ENCODE results near the gene NEDD4L. TPM values are rescaled to one million over a fixed set of nuclear protein-coding genes. Genes with fewer than 3 reads are reported as not detected.

Gene NEDD4L
- polyA plus RNA-seq, 1 donor (not counting 4 experiments of a cell fraction or from before 2014, with no cell fraction given): 52.6 TPM

GRCh38 chr18:58314284-58314683 is 270.3 kb downstream of the NEDD4L start:
- H3K27me3 ChIP-seq (ENCODE audit: control insufficient read depth, extremely low read depth, insufficient read depth, low read length): no peaks in the 10 kb centered on the region
- peak overlapping the region; percentile 61 for H3K4me2 ChIP-seq (ENCODE audit: control insufficient read depth, extremely low read depth, insufficient read depth, low read depth, low read length)
- TF ChIP-seq EZH2 (IDR thresholded peaks at IDR 0.05; ENCODE audit: low read length) (no peak), CTCF (optimal IDR thresholded peaks at IDR 0.05 in 1 of 3, IDR thresholded peaks at IDR 0.05 in 1 of 3, conservative IDR thresholded peaks at IDR 0.05 in 1 of 3; ENCODE audit: extremely low read depth in 1 of 3, insufficient read depth in 2 of 3, low read length in 3 of 3) (no peak)
- H3K4me3 ChIP-seq (ENCODE audit: control insufficient read depth in 2 of 3, extremely low read depth in 1 of 3, insufficient read depth in 2 of 3, low read depth in 1 of 3, low read length in 3 of 3): no peak overlapping the region
- peak overlapping the region; percentile 61 for H3K9ac ChIP-seq (ENCODE audit: control insufficient read depth, extremely low read depth, insufficient read depth, low read length)
- no peak overlapping the region for H2AFZ ChIP-seq (ENCODE audit: control insufficient read depth, low read length)
- H4K20me1 ChIP-seq (ENCODE audit: control insufficient read depth, extremely low read depth, insufficient read depth, low read length): peaks cover 12% of the 10 kb centered on the region
- peak overlapping the region; percentile 70 for H3K27ac ChIP-seq (ENCODE audit: control insufficient read depth, insufficient read depth, low read length)
- peaks cover 16 to 20% of the 10 kb centered on the region in 2 experiments for H3K36me3 ChIP-seq (ENCODE audit: control insufficient read depth in 2 of 2, extremely low read depth in 1 of 2, insufficient read depth in 2 of 2, low read length in 2 of 2)
- FAIRE-seq (peak; percentile 87), DNase-seq (ENCODE audit: low read depth, low spot score) (peak; percentile 54)
- H3K9me3 ChIP-seq (ENCODE audit: control insufficient read depth, low read depth, low read length): no peaks in the 10 kb centered on the region
- dilution Hi-C loops (cut with MboI; ENCODE audit: extremely low pct_ligation_motif_present, low sequenced_read_pairs): no loop called here
- peaks cover 76% of the 10 kb centered on the region for H3K79me2 ChIP-seq (ENCODE audit: control insufficient read depth, insufficient read depth, low read length)
- no peaks in the 10 kb centered on the region for H3K9me1 ChIP-seq (ENCODE audit: control insufficient read depth, extremely low read depth, insufficient read depth, low read length)
- peaks cover 51% of the 10 kb centered on the region for H3K4me1 ChIP-seq (ENCODE audit: control insufficient read depth, extremely low read depth, insufficient read depth, low read length)

GRCh38 chr18:58315041-58315440 is 271.0 kb downstream of the NEDD4L start:
- FAIRE-seq (no peak), DNase-seq (ENCODE audit: low read depth, low spot score) (no peak)
- H3K27me3 ChIP-seq (ENCODE audit: control insufficient read depth, extremely low read depth, insufficient read depth, low read length): no peaks in the 10 kb centered on the region
- H3K4me2 ChIP-seq (ENCODE audit: control insufficient read depth, extremely low read depth, insufficient read depth, low read depth, low read length): peak overlapping the region; percentile 23
- peaks cover 7% of the 10 kb centered on the region for H4K20me1 ChIP-seq (ENCODE audit: control insufficient read depth, extremely low read depth, insufficient read depth, low read length)
- peaks cover 17 to 20% of the 10 kb centered on the region in 2 experiments for H3K36me3 ChIP-seq (ENCODE audit: control insufficient read depth in 2 of 2, extremely low read depth in 1 of 2, insufficient read depth in 2 of 2, low read length in 2 of 2)
- H2AFZ ChIP-seq (ENCODE audit: control insufficient read depth, low read length): no peak overlapping the region
- no peak overlapping the region for H3K4me3 ChIP-seq (ENCODE audit: control insufficient read depth in 2 of 3, extremely low read depth in 1 of 3, insufficient read depth in 2 of 3, low read depth in 1 of 3, low read length in 3 of 3)
- dilution Hi-C loops (cut with MboI; ENCODE audit: extremely low pct_ligation_motif_present, low sequenced_read_pairs): no loop called here
- H3K27ac ChIP-seq (ENCODE audit: control insufficient read depth, insufficient read depth, low read length): peak overlapping the region; percentile 70
- no peak for TF ChIP-seq EZH2 (IDR thresholded peaks at IDR 0.05; ENCODE audit: low read length)
- no peak for TF ChIP-seq CTCF (optimal IDR thresholded peaks at IDR 0.05 in 1 of 3, IDR thresholded peaks at IDR 0.05 in 1 of 3, conservative IDR thresholded peaks at IDR 0.05 in 1 of 3; ENCODE audit: extremely low read depth in 1 of 3, insufficient read depth in 2 of 3, low read length in 3 of 3)
- peak overlapping the region; percentile 32 for H3K9ac ChIP-seq (ENCODE audit: control insufficient read depth, extremely low read depth, insufficient read depth, low read length)
- no peaks in the 10 kb centered on the region for H3K9me1 ChIP-seq (ENCODE audit: control insufficient read depth, extremely low read depth, insufficient read depth, low read length)
- H3K79me2 ChIP-seq (ENCODE audit: control insufficient read depth, insufficient read depth, low read length): peaks cover 79% of the 10 kb centered on the region
- H3K4me1 ChIP-seq (ENCODE audit: control insufficient read depth, extremely low read depth, insufficient read depth, low read length): peaks cover 43% of the 10 kb centered on the region
- H3K9me3 ChIP-seq (ENCODE audit: control insufficient read depth, low read depth, low read length): no peaks in the 10 kb centered on the region

Data from keratinocyte (primary cell).